GM23338 (cell line): ENCODE measurements around the gene GRK5. TPM values are rescaled to one million over a fixed set of nuclear protein-coding genes. Genes with fewer than 3 reads are reported as not detected.

ENCODE experiments used
- ATAC-seq: fragments of 200-7000 bp; cut with Tn5 transposase; 3 replicates; pipeline ENCODE4 v1.9.1; 2020
- DNase-seq: peaks from one replicate; pipeline ENCODE4 v3.0.0-alpha.2; 2015; ENCODE audit warnings: low spot score
- H2AFZ ChIP-seq: fragments of 200-600 bp; sonication (generic); 2 replicates; pipeline ENCODE4 v1.8.0; 2016; ENCODE audit warnings: antibody characterized with exemption, mild to moderate bottlenecking, moderate library complexity
- H3F3A ChIP-seq: fragments of 200-600 bp; sonication (generic); replicated peaks from 2 replicates; pipeline ENCODE4 v1.8.0; 2017; ENCODE audit warnings: antibody characterized with exemption, mixed run types, low read depth
- H3K27ac ChIP-seq: fragments of 200-600 bp; sonication (generic); 2 replicates; pipeline ENCODE4 v1.6.1; 2016; ENCODE audit warnings: low read depth
- H3K27me3 ChIP-seq: fragments of 200-600 bp; sonication (generic); 2 replicates; pipeline ENCODE4 v1.8.0; 2016; ENCODE audit warnings: mild to moderate bottlenecking, mixed run types, moderate library complexity; ENCODE audit not compliant: insufficient read depth
- H3K36me3 ChIP-seq: fragments of 200-600 bp; sonication (generic); 2 replicates; pipeline ENCODE4 v1.8.0; 2016; ENCODE audit warnings: mild to moderate bottlenecking; ENCODE audit not compliant: insufficient read depth
- H3K4me1 ChIP-seq: fragments of 200-600 bp; sonication (generic); 2 replicates; pipeline ENCODE4 v1.8.0; 2016; ENCODE audit warnings: mild to moderate bottlenecking, moderate library complexity; ENCODE audit not compliant: insufficient read depth
- H3K4me2 ChIP-seq: fragments of 200-600 bp; sonication (generic); 2 replicates; pipeline ENCODE4 v1.7.1; 2017; ENCODE audit warnings: mixed run types
- H3K4me3 ChIP-seq: fragments of 200-600 bp; sonication (generic); 2 replicates; pipeline ENCODE4 v1.6.1; 2016; ENCODE audit warnings: mixed run types
- H3K79me2 ChIP-seq: fragments of 200-600 bp; sonication (generic); replicated peaks from 2 replicates; pipeline ENCODE4 v1.8.0; 2017; ENCODE audit warnings: mild to moderate bottlenecking; ENCODE audit not compliant: insufficient read depth
- H3K9me2 ChIP-seq: fragments of 200-600 bp; sonication (generic); 2 replicates; pipeline ENCODE4 v1.8.0; 2017; ENCODE audit not compliant: insufficient read depth
- H4K20me1 ChIP-seq: fragments of 200-600 bp; sonication (generic); replicated peaks from 2 replicates; pipeline ENCODE4 v1.8.0; 2017; ENCODE audit warnings: mild to moderate bottlenecking; ENCODE audit not compliant: insufficient read depth
- H3K27ac Mint-ChIP-seq: 2 replicates; pipeline ENCODE4 v1.8.0; 2020; ENCODE audit warnings: inconsistent platforms, mild to moderate bottlenecking, moderate library complexity, mixed read lengths
- H3K27me3 Mint-ChIP-seq: 3 replicates; pipeline ENCODE4 v1.8.0; 2022; ENCODE audit warnings: low read depth, mild to moderate bottlenecking, moderate library complexity, mixed read lengths, inconsistent platforms; ENCODE audit not compliant: insufficient read depth, poor library complexity
- H3K36me3 Mint-ChIP-seq: 3 replicates; pipeline ENCODE4 v1.8.0; 2021; ENCODE audit warnings: low read depth, mild to moderate bottlenecking, inconsistent platforms, moderate library complexity, mixed read lengths
- H3K4me1 Mint-ChIP-seq: 3 replicates; pipeline ENCODE4 v1.8.0; 2020; ENCODE audit warnings: mild to moderate bottlenecking, inconsistent platforms, mixed read lengths
- H3K4me3 Mint-ChIP-seq: 3 replicates; pipeline ENCODE4 v1.8.0; 2021; ENCODE audit warnings: moderate library complexity, mild to moderate bottlenecking, inconsistent platforms, mixed read lengths
- H3K9me3 Mint-ChIP-seq: 3 replicates; pipeline ENCODE4 v1.8.0; 2020; ENCODE audit warnings: moderate library complexity, mild to moderate bottlenecking, inconsistent platforms, mixed read lengths
- CREB1 ChIP-seq: fragments of 250-450 bp; sonication (Bioruptor Pico); IDR thresholded peaks from 2 replicates; pipeline ENCODE4 v1.5.0; 2020; ENCODE audit warnings: low read depth, mild to moderate bottlenecking, moderate library complexity
- CTCF ChIP-seq, 2 experiments: fragments of 200-600 bp in 1 of 2; sonication (generic) in 1 of 2; conservative IDR thresholded peaks; 2 replicates each; pipeline versions ENCODE4 v1.5.1 to v1.6.1; 2016 to 2017; ENCODE audit warnings: antibody characterized with exemption in 2 of 2, low read depth in 2 of 2, mild to moderate bottlenecking in 2 of 2, moderate library complexity in 1 of 2
- ETS1 ChIP-seq: IDR thresholded peaks from 2 replicates; pipeline ENCODE4 v1.6.1; 2016; ENCODE audit warnings: antibody characterized with exemption
- EZH2 ChIP-seq: fragments of 200-600 bp; sonication (generic); IDR thresholded peaks from one replicate; pipeline ENCODE4 v1.8.0; 2017; ENCODE audit warnings: antibody characterized with exemption, mild to moderate bottlenecking, low read depth; ENCODE audit not compliant: unreplicated experiment
- EZH2phosphoT487 ChIP-seq: fragments of 200-600 bp; sonication (generic); IDR thresholded peaks from one replicate; pipeline ENCODE4 v1.8.1; 2018; ENCODE audit warnings: antibody characterized with exemption; ENCODE audit not compliant: unreplicated experiment
- JUNB ChIP-seq: IDR thresholded peaks from one replicate; pipeline ENCODE4 v1.6.1; 2016; ENCODE audit warnings: antibody characterized with exemption; ENCODE audit not compliant: unreplicated experiment
- NANOG ChIP-seq: IDR thresholded peaks from 2 replicates; pipeline ENCODE4 v1.6.1; 2016; ENCODE audit warnings: antibody characterized with exemption, borderline replicate concordance
- POLR2AphosphoS5 ChIP-seq: IDR thresholded peaks from 2 replicates; pipeline ENCODE4 v1.6.1; 2016; ENCODE audit warnings: antibody characterized with exemption, low read depth
- REST ChIP-seq: IDR thresholded peaks from one replicate; pipeline ENCODE4 v1.6.1; 2018; ENCODE audit warnings: antibody characterized with exemption; ENCODE audit not compliant: unreplicated experiment
- STAT1 ChIP-seq: IDR thresholded peaks from one replicate; pipeline ENCODE4 v1.6.1; 2016; ENCODE audit warnings: antibody characterized with exemption; ENCODE audit not compliant: unreplicated experiment
- ZNF114 ChIP-seq: fragments of 250-450 bp; sonication (Bioruptor Pico); IDR thresholded peaks from 2 replicates; pipeline ENCODE4 v1.5.0; 2020; ENCODE audit warnings: mild to moderate bottlenecking, moderate library complexity
- ZNF331 ChIP-seq: fragments of 250-450 bp; sonication (Bioruptor Pico); IDR thresholded peaks from 2 replicates; pipeline ENCODE4 v1.5.0; 2020; ENCODE audit warnings: low read depth, mild to moderate bottlenecking, moderate library complexity
- polyA plus RNA-seq: library from polyadenylated mRNA; unstranded; fragments of >200 nt; fragmentation: Nextera tagmentation; extraction: Ambion mirVana; gene quantifications from 2 replicates; pipeline ENCODE4 v1.2.1, GENCODE V29; 2016
- total RNA-seq: library from RNA; depleted of rRNA; stranded (reverse); fragments of >200 nt; shearing (Covaris generic); gene quantifications from 2 replicates; pipeline ENCODE4 v1.2.3, GENCODE V29; 2014

GRK5 gene
- total and polyA plus RNA-seq, 2 experiments from 2014 or later: 0.53 to 2.0 TPM

- no peak overlapping the region for H3K4me3 ChIP-seq
- 0 out of 2 replicates have a peak, but pooled peaks cover 4% of the 10 kb centered on the region for H3F3A ChIP-seq
- DNase-seq (no peak), ATAC-seq (no peak)
- no peak for TF ChIP-seq ZNF331 (CRISPR knock-in tag)
- TF ChIP-seq REST: no peak
- no peak for TF ChIP-seq NANOG
- TF ChIP-seq CREB1: no peak
- no peak for TF ChIP-seq ETS1
- no peak for TF ChIP-seq EZH2phosphoT487
- no peak for TF ChIP-seq CTCF (conservative IDR thresholded peaks at IDR 0.05; ENCODE audit: low read depth in 2 of 2)
- no peak for TF ChIP-seq ZNF114 (CRISPR knock-in tag)
- TF ChIP-seq EZH2: no peak
- TF ChIP-seq POLR2AphosphoS5: no peak
- TF ChIP-seq JUNB: no peak
- TF ChIP-seq STAT1: no peak
- H3K4me2 ChIP-seq: no peak overlapping the region
- H3K4me1 ChIP-seq: peaks cover 23% of the 10 kb centered on the region
- Mint-ChIP-seq H3K27me3 (peaks cover 3% of the 10 kb centered on the region), H3K4me1 (peaks cover 40% of the 10 kb centered on the region), H3K36me3 (no peaks in the 10 kb centered on the region), H3K9me3 (peaks cover 4% of the 10 kb centered on the region; the same call in 1 of the 3 replicates), H3K4me3 (no peak overlapping the region), H3K27ac (no peak overlapping the region)
- no peaks in the 10 kb centered on the region for H3K9me2 ChIP-seq
- H2AFZ ChIP-seq: no peak overlapping the region
- H3K79me2 ChIP-seq: no peaks in the 10 kb centered on the region
- no peak overlapping the region for H3K27ac ChIP-seq
- H3K36me3 ChIP-seq: no peaks in the 10 kb centered on the region
- H3K27me3 ChIP-seq: no peaks in the 10 kb centered on the region
- H4K20me1 ChIP-seq: no peaks in the 10 kb centered on the region
These were observed 107.1 kb downstream of the GRK5 start for GRCh38 chr10:119314486-119314885.
